HL-60 (cell line): ENCODE results near the gene C19orf53.

Source experiments
- POLR2AphosphoS5 ChIP-seq: IDR thresholded peaks from 2 replicates; pipeline ENCODE4 v1.6.1; 2012; ENCODE audit warnings: low read depth
- TF ChIP-seq, protein P1 (sequence below): IDR thresholded peaks from one replicate; pipeline ENCODE4 v1.5.1; 2011; ENCODE audit warnings: low read length, control low read depth, inconsistent platforms; ENCODE audit not compliant: insufficient read depth

DNA sequence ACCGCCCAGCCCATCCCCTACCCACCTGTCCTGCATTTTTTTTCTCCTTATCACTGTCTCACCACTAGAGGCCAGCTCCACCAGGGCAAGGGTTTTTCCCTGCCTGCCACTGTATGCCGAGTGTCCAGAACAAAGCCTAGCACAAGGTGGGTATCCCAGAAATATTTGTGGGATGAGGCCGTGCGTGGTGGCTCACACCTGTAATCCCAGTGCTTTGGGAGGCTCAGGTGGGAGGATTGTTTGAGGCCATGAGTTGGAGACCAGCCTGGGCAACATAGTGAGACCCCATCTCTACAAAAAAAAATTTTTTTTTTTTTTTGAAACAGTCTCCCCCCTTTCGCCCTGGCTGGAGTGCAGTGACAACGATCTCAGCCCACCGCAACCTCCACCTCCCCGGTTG, 12.8 kb upstream of the C19orf53 start:
- TF ChIP-seq, protein P1, sequence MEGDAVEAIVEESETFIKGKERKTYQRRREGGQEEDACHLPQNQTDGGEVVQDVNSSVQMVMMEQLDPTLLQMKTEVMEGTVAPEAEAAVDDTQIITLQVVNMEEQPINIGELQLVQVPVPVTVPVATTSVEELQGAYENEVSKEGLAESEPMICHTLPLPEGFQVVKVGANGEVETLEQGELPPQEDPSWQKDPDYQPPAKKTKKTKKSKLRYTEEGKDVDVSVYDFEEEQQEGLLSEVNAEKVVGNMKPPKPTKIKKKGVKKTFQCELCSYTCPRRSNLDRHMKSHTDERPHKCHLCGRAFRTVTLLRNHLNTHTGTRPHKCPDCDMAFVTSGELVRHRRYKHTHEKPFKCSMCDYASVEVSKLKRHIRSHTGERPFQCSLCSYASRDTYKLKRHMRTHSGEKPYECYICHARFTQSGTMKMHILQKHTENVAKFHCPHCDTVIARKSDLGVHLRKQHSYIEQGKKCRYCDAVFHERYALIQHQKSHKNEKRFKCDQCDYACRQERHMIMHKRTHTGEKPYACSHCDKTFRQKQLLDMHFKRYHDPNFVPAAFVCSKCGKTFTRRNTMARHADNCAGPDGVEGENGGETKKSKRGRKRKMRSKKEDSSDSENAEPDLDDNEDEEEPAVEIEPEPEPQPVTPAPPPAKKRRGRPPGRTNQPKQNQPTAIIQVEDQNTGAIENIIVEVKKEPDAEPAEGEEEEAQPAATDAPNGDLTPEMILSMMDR: no peak
- no peak for TF ChIP-seq POLR2AphosphoS5
